GM19395 (cell line): Measurements from ENCODE around the gene SUSD1.
"Not testable (repeated sequence)": the region's sequence is repeated elsewhere in the genome, so short reads cannot be mapped to it uniquely, and the experiment has no call there.

ENCODE experiments used
- ATAC-seq: cut with Tn5 transposase; IDR thresholded peaks from one replicate; pipeline ENCODE4 v1.9.1; 2021; ENCODE audit warnings: mild to moderate bottlenecking, moderate library complexity; ENCODE audit not compliant: unreplicated experiment

Gene SUSD1

GRCh38 chr9:112174222-112174964 lies 704 bp downstream of the SUSD1 start:
- peak; percentile 84 for ATAC-seq

GRCh38 chr9:112173489-112174221 lies 1.4 kb downstream of the SUSD1 start:
- ATAC-seq, result no peak

- no peak for ATAC-seq
Measured at GRCh38 chr9:112170968-112171367, 4.1 kb downstream of the SUSD1 start.

GRCh38 chr9:112170235-112170634 lies 4.9 kb downstream of the SUSD1 start:
- no peak for ATAC-seq

- ATAC-seq, result no peak
Measured at GRCh38 chr9:112169368-112169767, 5.7 kb downstream of the SUSD1 start.

GRCh38 chr9:112168197-112168596 lies 6.9 kb downstream of the SUSD1 start:
- peak; percentile 66 for ATAC-seq

GRCh38 chr9:112166176-112167140 lies 8.6 kb downstream of the SUSD1 start:
- no peak for ATAC-seq

- ATAC-seq, result no peak
Measured at GRCh38 chr9:112162621-112163413, 12.3 kb downstream of the SUSD1 start.

- no peak for ATAC-seq
Measured at GRCh38 chr9:112159781-112160180, 15.3 kb downstream of the SUSD1 start.

GRCh38 chr9:112158656-112159367 lies 16.3 kb downstream of the SUSD1 start:
- ATAC-seq, result no peak

- no peak for ATAC-seq
Measured at GRCh38 chr9:112157961-112158360, 17.1 kb downstream of the SUSD1 start.

- ATAC-seq, result no peak
Measured at GRCh38 chr9:112157087-112157486, 18.0 kb downstream of the SUSD1 start.

GRCh38 chr9:112149211-112149610 lies 25.9 kb downstream of the SUSD1 start:
- no peak for ATAC-seq

- ATAC-seq, result no peak
Measured at GRCh38 chr9:112145886-112146285, 29.2 kb downstream of the SUSD1 start.

GRCh38 chr9:112144807-112145206 lies 30.3 kb downstream of the SUSD1 start:
- ATAC-seq, result no peak

- ATAC-seq, result no peak
Measured at GRCh38 chr9:112142420-112142819, 32.7 kb downstream of the SUSD1 start.

GRCh38 chr9:112140936-112141335 lies 34.2 kb downstream of the SUSD1 start:
- ATAC-seq, result peak; percentile 32

GRCh38 chr9:112137066-112137465 lies 38.0 kb downstream of the SUSD1 start:
- ATAC-seq, result no peak

- no peak for ATAC-seq
Measured at GRCh38 chr9:112135706-112136105, 39.4 kb downstream of the SUSD1 start.

GRCh38 chr9:112133806-112134205 lies 41.3 kb downstream of the SUSD1 start:
- not testable (repeated sequence) for ATAC-seq
